ENCODE results near the gene MLH3.

MLH3 gene

GRCh38 chr14:74977901-74978385 lies 73.3 kb downstream of the MLH3 start:
- no peak for TF ChIP-seq CTCF (IDR thresholded peaks at IDR 0.05; ENCODE audit: insufficient read depth, missing control alignments)
- DNase-seq (ENCODE audit: insufficient read length, low spot score) (no peak), FAIRE-seq (no peak)

GRCh38 chr14:74977164-74977900 lies 73.9 kb downstream of the MLH3 start:
- TF ChIP-seq CTCF (IDR thresholded peaks at IDR 0.05; ENCODE audit: insufficient read depth, missing control alignments) = no peak
- DNase-seq (ENCODE audit: insufficient read length, low spot score) = no peak
- no peak for FAIRE-seq

- FAIRE-seq = no peak
- no peak for DNase-seq (ENCODE audit: insufficient read length, low spot score)
- TF ChIP-seq CTCF (IDR thresholded peaks at IDR 0.05; ENCODE audit: insufficient read depth, missing control alignments) = no peak
Observed at GRCh38 chr14:74976264-74977113, 74.8 kb downstream of the MLH3 start.

GRCh38 chr14:74975059-74975810 lies 76.0 kb downstream of the MLH3 start:
- DNase-seq (ENCODE audit: insufficient read length, low spot score) (no peak), FAIRE-seq (no peak)
- TF ChIP-seq CTCF (IDR thresholded peaks at IDR 0.05; ENCODE audit: insufficient read depth, missing control alignments) = no peak

- FAIRE-seq (no peak), DNase-seq (ENCODE audit: insufficient read length, low spot score) (no peak)
- TF ChIP-seq CTCF (IDR thresholded peaks at IDR 0.05; ENCODE audit: insufficient read depth, missing control alignments) = no peak
Observed at GRCh38 chr14:74974364-74975058, 76.8 kb downstream of the MLH3 start.

- DNase-seq (ENCODE audit: insufficient read length, low spot score) (no peak), FAIRE-seq (no peak)
- TF ChIP-seq CTCF (IDR thresholded peaks at IDR 0.05; ENCODE audit: insufficient read depth, missing control alignments) = no peak
Observed at GRCh38 chr14:74973905-74974363, 77.3 kb downstream of the MLH3 start.
